PC-9 (cell line): ENCODE data around the gene ZNF668. TPM values are rescaled to one million over a fixed set of nuclear protein-coding genes. Genes with fewer than 3 reads are reported as not detected.

Experiments used
- BruUV-seq: library from RNA; stranded (reverse); fragments of 400-500 nt; replicated peaks from 2 replicates; lab custom pipeline; 2021; lab: Mats Ljungman, UMichigan
- CTCF ChIA-PET: fragments of 300-600 bp; sonication (Branson Sonifier 250); formaldehyde crosslinking; loops from one replicate; lab custom pipeline; 2022; ENCODE audit warnings: antibody characterized with exemption; lab: Charles Lee
- POLR2A ChIA-PET: fragments of 300-600 bp; sonication (Branson Sonifier 250); formaldehyde crosslinking; loops from one replicate; lab custom pipeline; 2022; ENCODE audit warnings: antibody characterized with exemption; ENCODE audit not compliant: unreplicated experiment; lab: Charles Lee
- DNase-seq, 2 experiments: peaks; one replicate each; pipeline versions ENCODE4 v3.0.0 to v3.0.0-alpha.2; 2015 to 2022; ENCODE audit warnings: mixed read lengths in 1 of 2
- H2AFZ ChIP-seq: fragments of 200-600 bp; sonication (generic); 2 replicates; pipeline ENCODE4 v1.8.1; 2017; ENCODE audit warnings: antibody characterized with exemption
- H3F3A ChIP-seq: fragments of 200-600 bp; sonication (generic); 2 replicates; pipeline ENCODE4 v1.8.1; 2017; ENCODE audit warnings: antibody characterized with exemption, mild to moderate bottlenecking, low read depth; ENCODE audit not compliant: insufficient read depth
- H3K27ac ChIP-seq: fragments of 200-600 bp; sonication (generic); 2 replicates; pipeline ENCODE4 v1.6.1; 2016; ENCODE audit warnings: mixed run types
- H3K27me3 ChIP-seq: fragments of 200-600 bp; sonication (generic); 2 replicates; pipeline ENCODE4 v1.6.1; 2016; ENCODE audit warnings: low read depth, mixed run types; ENCODE audit not compliant: insufficient read depth
- H3K36me3 ChIP-seq: fragments of 200-600 bp; sonication (generic); 2 replicates; pipeline ENCODE4 v1.6.1; 2016; ENCODE audit warnings: low read depth, mixed run types
- H3K4me1 ChIP-seq: fragments of 200-600 bp; sonication (generic); replicated peaks from 2 replicates; pipeline ENCODE4 v1.6.1; 2016; ENCODE audit warnings: mixed run types; ENCODE audit not compliant: insufficient read depth
- H3K4me2 ChIP-seq: fragments of 200-600 bp; sonication (generic); 2 replicates; pipeline ENCODE4 v1.6.1; 2017; ENCODE audit warnings: mixed run types
- H3K4me3 ChIP-seq: fragments of 200-600 bp; sonication (generic); 2 replicates; pipeline ENCODE4 v1.6.1; 2016; ENCODE audit warnings: mixed run types
- H3K79me2 ChIP-seq: fragments of 200-600 bp; sonication (generic); 2 replicates; pipeline ENCODE4 v1.6.1; 2017; ENCODE audit warnings: low read depth, mixed run types
- H3K9me2 ChIP-seq: fragments of 200-600 bp; sonication (generic); 2 replicates; pipeline ENCODE4 v1.8.1; 2017; ENCODE audit warnings: mild to moderate bottlenecking; ENCODE audit not compliant: insufficient read depth
- H3K9me3 ChIP-seq: fragments of 200-600 bp; sonication (generic); 2 replicates; pipeline ENCODE4 v1.8.1; 2016; ENCODE audit warnings: low read depth; ENCODE audit not compliant: insufficient read depth
- H4K20me1 ChIP-seq: fragments of 200-600 bp; sonication (generic); 2 replicates; pipeline ENCODE4 v1.8.1; 2017; ENCODE audit not compliant: insufficient read depth
- CTCF ChIP-seq: fragments of 200-600 bp; sonication (generic); conservative IDR thresholded peaks from 2 replicates; pipeline ENCODE4 v1.6.1; 2017; ENCODE audit warnings: mixed run types, antibody characterized with exemption, mild to moderate bottlenecking, moderate library complexity
- EZH2 ChIP-seq: fragments of 200-600 bp; sonication (generic); IDR thresholded peaks from 2 replicates; pipeline ENCODE4 v1.8.0; 2017; ENCODE audit warnings: antibody characterized with exemption, low read depth
- intact Hi-C: fragments of 100-400 bp; cut with micrococcal nuclease; formaldehyde crosslinking; loops from one replicate; pipeline ENCODE4 v1.10.0; 2022; ENCODE audit not compliant: unreplicated experiment
- total RNA-seq: library from RNA; stranded (reverse); gene quantifications from 2 replicates; pipeline ENCODE4 v1.2.3, GENCODE V29; 2021

Gene ZNF668
- total RNA-seq, 1 experiment from 2014 or later: 13.2 TPM

GRCh38 chr16:31080756-31081419 lies 6.8 kb upstream of the ZNF668 start:
- no peak overlapping the region for H3K27ac ChIP-seq
- no peak overlapping the region for H3K4me3 ChIP-seq
- H2AFZ ChIP-seq: no peak overlapping the region
- CTCF ChIA-PET: no interaction called here
- peaks cover 18% of the 10 kb centered on the region for H3K79me2 ChIP-seq
- H4K20me1 ChIP-seq: peaks cover 38% of the 10 kb centered on the region
- no peaks in the 10 kb centered on the region for H3K27me3 ChIP-seq
- BruUV-seq: no TSS peak
- POLR2A ChIA-PET: interaction anchor here (0.6 kb wide), 1 partner anchor 58 kb away, joined by 3 read pairs; no protein-coding TSS in a partner anchor
- H3K9me3 ChIP-seq: no peaks in the 10 kb centered on the region
- H3F3A ChIP-seq: peaks cover 17% of the 10 kb centered on the region; the same call in 1 of the 2 replicates
- H3K4me1 ChIP-seq: no peaks in the 10 kb centered on the region
- no peaks in the 10 kb centered on the region for H3K9me2 ChIP-seq
- H3K4me2 ChIP-seq: no peak overlapping the region
- DNase-seq: no peak
- TF ChIP-seq EZH2: no peak
- no peak for TF ChIP-seq CTCF
- peaks cover 5% of the 10 kb centered on the region for H3K36me3 ChIP-seq
- intact Hi-C loops: no loop called here

GRCh38 chr16:31080035-31080629 lies 6.1 kb upstream of the ZNF668 start:
- Histone ChIP-seq H3K36me3 (peaks cover 5% of the 10 kb centered on the region), H3K4me1 (peaks cover 7% of the 10 kb centered on the region), H3K79me2 (peaks cover 26% of the 10 kb centered on the region), H3K4me2 (no peak overlapping the region), H3K9me2 (no peaks in the 10 kb centered on the region), H3K27ac (no peak overlapping the region), H3K9me3 (no peaks in the 10 kb centered on the region), H3F3A (peaks cover 17% of the 10 kb centered on the region; the same call in 1 of the 2 replicates), H3K27me3 (no peaks in the 10 kb centered on the region), H3K4me3 (no peak overlapping the region), H2AFZ (no peak overlapping the region), H4K20me1 (peaks cover 38% of the 10 kb centered on the region)
- no peak for DNase-seq
- no TSS peak for BruUV-seq
- CTCF ChIA-PET: no interaction called here
- TF ChIP-seq EZH2: no peak
- TF ChIP-seq CTCF: no peak
- POLR2A ChIA-PET: interaction anchor here (0.6 kb wide), 1 partner anchor 59 kb away, joined by 3 read pairs; no protein-coding TSS in a partner anchor
- intact Hi-C loops: no loop called here

GRCh38 chr16:31079342-31079944 lies 5.4 kb upstream of the ZNF668 start:
- no peak for DNase-seq
- BruUV-seq: no TSS peak
- Histone ChIP-seq H3K27ac (no peak overlapping the region), H3F3A (peaks cover 17% of the 10 kb centered on the region; the same call in 1 of the 2 replicates), H4K20me1 (peaks cover 38% of the 10 kb centered on the region), H3K4me2 (no peak overlapping the region), H3K36me3 (peaks cover 5% of the 10 kb centered on the region), H3K4me3 (no peak overlapping the region), H3K4me1 (peaks cover 9% of the 10 kb centered on the region), H3K9me2 (no peaks in the 10 kb centered on the region), H3K27me3 (no peaks in the 10 kb centered on the region), H3K9me3 (no peaks in the 10 kb centered on the region), H2AFZ (no peak overlapping the region), H3K79me2 (peaks cover 33% of the 10 kb centered on the region)
- ChIA-PET POLR2A (no interaction called here), CTCF (no interaction called here)
- TF ChIP-seq CTCF: no peak
- no peak for TF ChIP-seq EZH2
- intact Hi-C loops: no loop called here
